NK-92 (cell line): ENCODE data around the gene CDKN2AIP.
"Not testable (repeated sequence)": the region's sequence is repeated elsewhere in the genome, so short reads cannot be mapped to it uniquely, and the experiment has no call there.

ENCODE experiments used
- DNase-seq: peaks from one replicate; lab custom pipeline; 2025; ENCODE audit not compliant: unreplicated experiment; lab: John Stamatoyannopoulos, UW

CDKN2AIP gene

GRCh38 chr4:183447646-183448045, 3.2 kb downstream of the CDKN2AIP start:
- DNase-seq = no peak

- no peak for DNase-seq
These were observed 4.0 kb downstream of the CDKN2AIP start for GRCh38 chr4:183448436-183448835.

- DNase-seq = no peak
These were observed 4.9 kb downstream of the CDKN2AIP start for GRCh38 chr4:183449193-183449882.

GRCh38 chr4:183450108-183450507, 5.7 kb downstream of the CDKN2AIP start:
- no peak for DNase-seq

GRCh38 chr4:183455431-183456195, 11.2 kb downstream of the CDKN2AIP start:
- DNase-seq = no peak

GRCh38 chr4:183458005-183458404, 13.6 kb downstream of the CDKN2AIP start:
- no peak for DNase-seq

GRCh38 chr4:183463903-183464619, 19.6 kb downstream of the CDKN2AIP start:
- not testable (repeated sequence) for DNase-seq

- DNase-seq = not testable (repeated sequence)
These were observed 21.4 kb downstream of the CDKN2AIP start for GRCh38 chr4:183465879-183466278.

GRCh38 chr4:183467246-183467645, 22.8 kb downstream of the CDKN2AIP start:
- no peak for DNase-seq

GRCh38 chr4:183468210-183469095, 24.0 kb downstream of the CDKN2AIP start:
- no peak for DNase-seq

GRCh38 chr4:183469285-183469684, 24.8 kb downstream of the CDKN2AIP start:
- no peak for DNase-seq

GRCh38 chr4:183469936-183470335, 25.5 kb downstream of the CDKN2AIP start:
- DNase-seq = no peak

GRCh38 chr4:183470821-183471220, 26.4 kb downstream of the CDKN2AIP start:
- no peak for DNase-seq

- DNase-seq = peak; percentile 32
These were observed 27.7 kb downstream of the CDKN2AIP start for GRCh38 chr4:183471946-183472708.

GRCh38 chr4:183478123-183478522, 33.7 kb downstream of the CDKN2AIP start:
- DNase-seq = no peak

GRCh38 chr4:183478926-183479325, 34.5 kb downstream of the CDKN2AIP start:
- no peak for DNase-seq

- DNase-seq = not testable (repeated sequence)
These were observed 38.2 kb downstream of the CDKN2AIP start for GRCh38 chr4:183482515-183483095.

GRCh38 chr4:183483997-183484396, 39.6 kb downstream of the CDKN2AIP start:
- DNase-seq = no peak

GRCh38 chr4:183485411-183486160, 41.1 kb downstream of the CDKN2AIP start:
- no peak for DNase-seq
